GM19193 (cell line): ENCODE results near the gene RIMKLB.

ENCODE experiments used
- POLR2A ChIP-seq: IDR thresholded peaks from 4 replicates; pipeline ENCODE4 v1.6.1; 2011; ENCODE audit not compliant: insufficient read depth, insufficient read length; ENCODE audit errors: extremely low read depth

The RIMKLB gene

GRCh38 chr12:8709124-8709830, 11.5 kb downstream of the RIMKLB start:
- TF ChIP-seq POLR2A: no peak

- no peak for TF ChIP-seq POLR2A
Measured at GRCh38 chr12:8712572-8712971, 14.8 kb downstream of the RIMKLB start.

GRCh38 chr12:8722286-8722800, 24.6 kb downstream of the RIMKLB start:
- no peak for TF ChIP-seq POLR2A

DNA sequence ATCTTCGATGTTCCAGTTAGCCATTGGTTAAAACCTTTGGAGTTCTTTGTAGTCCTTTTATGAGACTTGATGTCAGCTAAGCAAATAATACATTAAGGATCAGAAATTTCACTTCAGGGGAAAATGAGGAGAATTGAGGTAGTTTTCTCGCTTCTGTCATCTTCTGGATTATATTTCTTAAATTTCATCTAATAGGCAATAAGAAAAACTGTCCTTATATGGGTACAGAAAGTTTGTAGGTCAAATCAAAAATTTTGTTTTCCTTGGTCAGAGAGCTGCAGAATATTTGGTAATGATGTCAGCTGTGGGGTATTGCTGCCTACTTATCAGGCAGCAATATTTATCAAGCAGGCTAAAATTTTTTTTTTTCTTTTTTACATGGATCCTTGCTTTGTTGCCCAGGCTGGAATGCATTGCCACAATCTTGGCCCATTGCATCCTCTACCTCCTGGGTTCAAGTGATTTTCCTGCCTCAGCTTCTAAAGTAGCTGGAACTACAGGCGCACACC, 37.1 kb downstream of the RIMKLB start:
- no peak for TF ChIP-seq POLR2A

GRCh38 chr12:8742501-8742900, 44.7 kb downstream of the RIMKLB start:
- no peak for TF ChIP-seq POLR2A

GRCh38 chr12:8746046-8746445, 48.3 kb downstream of the RIMKLB start:
- no peak for TF ChIP-seq POLR2A

- no peak for TF ChIP-seq POLR2A
Measured at GRCh38 chr12:8770499-8770898, 72.7 kb downstream of the RIMKLB start.

- TF ChIP-seq POLR2A: no peak
Measured at GRCh38 chr12:8771072-8771471, 73.3 kb downstream of the RIMKLB start.

DNA sequence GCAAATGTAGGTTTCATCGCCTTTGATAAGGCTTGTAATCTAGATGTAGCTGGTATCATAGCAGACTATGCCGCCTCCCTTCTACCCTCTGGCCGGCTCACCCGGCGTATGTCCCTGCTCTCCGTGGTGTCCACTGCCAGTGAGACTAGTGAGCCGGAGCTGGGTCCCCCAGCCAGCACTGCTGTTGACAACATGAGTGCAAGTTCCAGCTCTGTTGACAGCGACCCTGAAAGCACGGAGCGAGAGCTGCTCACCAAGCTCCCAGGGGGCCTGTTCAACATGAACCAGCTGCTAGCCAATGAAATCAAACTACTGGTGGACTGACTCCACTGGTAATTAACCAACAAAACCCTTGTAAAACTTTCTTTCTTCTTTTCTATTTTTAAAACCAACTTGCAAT, 75.7 kb downstream of the RIMKLB start:
- TF ChIP-seq POLR2A: no peak

DNA sequence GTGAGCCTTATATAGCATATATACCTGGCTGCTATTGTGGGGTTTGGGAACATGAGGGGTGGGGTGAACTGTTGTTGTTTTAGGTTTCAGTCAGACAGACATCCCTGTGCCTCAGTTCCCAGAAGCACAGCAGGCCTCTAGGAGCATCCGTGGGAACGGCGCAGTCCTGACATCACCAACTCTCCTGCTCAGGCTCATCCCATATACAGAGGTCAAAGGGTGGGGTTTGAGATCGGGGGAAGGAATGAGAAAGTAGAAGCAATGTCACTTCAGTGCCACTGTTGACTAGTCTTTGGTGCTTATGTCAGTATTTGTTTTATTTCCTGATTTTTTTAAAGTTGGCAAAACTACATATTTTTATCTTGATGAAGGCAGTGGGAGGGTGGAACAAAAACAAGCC, 81.5 kb downstream of the RIMKLB start:
- no peak for TF ChIP-seq POLR2A

GRCh38 chr12:8779862-8780261, 82.1 kb downstream of the RIMKLB start:
- no peak for TF ChIP-seq POLR2A

GRCh38 chr12:8780389-8780788, 82.6 kb downstream of the RIMKLB start:
- TF ChIP-seq POLR2A: no peak

DNA sequence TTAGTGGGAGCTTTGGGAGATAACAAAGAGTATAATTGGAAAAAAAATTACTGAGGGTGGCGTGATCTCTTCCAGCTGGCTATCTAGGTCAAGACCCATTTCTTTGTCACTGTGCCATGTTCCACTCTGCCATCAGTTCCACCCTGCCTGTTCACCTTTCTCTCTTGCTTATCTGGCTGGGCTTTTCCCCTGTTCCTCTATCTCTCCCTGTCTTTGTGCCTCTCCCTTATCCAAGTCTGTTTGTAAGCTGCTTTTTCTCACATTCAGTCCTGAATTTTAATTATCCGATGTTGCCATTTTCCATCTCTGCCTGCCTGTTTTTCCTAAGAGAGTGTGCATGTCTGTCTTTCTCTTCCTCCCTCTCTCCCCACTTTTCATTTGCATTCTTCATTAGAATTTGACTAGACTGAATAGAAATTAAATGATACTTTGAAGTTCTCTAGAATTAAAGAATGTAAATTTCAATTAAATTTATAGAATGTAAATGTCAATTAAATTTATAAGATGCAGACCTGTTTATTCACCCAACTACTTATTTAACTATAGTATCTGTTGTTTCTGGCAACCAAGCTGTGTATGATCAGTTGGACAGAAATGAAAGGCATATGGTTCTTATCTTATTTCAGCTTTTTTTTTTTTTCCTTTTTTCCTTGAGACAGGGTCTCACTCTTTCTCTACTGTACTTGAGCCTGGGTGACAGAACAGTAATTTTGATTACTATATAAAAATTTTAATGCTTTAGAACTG, 83.8 kb downstream of the RIMKLB start:
- TF ChIP-seq POLR2A: no peak

DNA sequence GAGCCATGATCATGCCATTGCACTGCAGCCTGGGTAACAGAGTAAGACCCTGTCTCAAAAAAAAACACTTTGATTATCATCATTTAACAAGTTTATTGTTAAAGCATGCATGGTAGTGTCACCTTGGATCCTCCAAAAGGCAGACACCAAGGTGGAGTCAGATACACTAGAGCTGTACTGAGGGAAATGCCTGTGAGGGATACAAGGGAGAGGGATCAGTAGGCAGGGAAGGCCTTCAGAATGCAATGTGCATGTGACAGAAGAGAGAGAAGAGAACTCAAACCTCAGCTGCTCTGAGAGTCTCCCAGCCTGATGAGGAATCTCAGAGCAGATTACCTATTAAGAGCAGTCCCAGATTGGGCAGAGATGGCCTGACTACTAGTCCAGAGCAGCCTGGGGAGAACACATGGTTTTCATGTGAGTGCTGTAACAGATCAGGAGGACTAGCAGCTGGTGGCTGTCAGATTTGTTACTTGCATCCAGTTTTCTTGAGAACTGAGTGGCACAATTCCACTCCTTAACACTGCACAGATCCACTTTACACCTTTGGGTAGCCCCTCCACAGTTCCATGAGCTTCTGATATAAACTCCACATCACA, 86.6 kb downstream of the RIMKLB start:
- no peak for TF ChIP-seq POLR2A

DNA sequence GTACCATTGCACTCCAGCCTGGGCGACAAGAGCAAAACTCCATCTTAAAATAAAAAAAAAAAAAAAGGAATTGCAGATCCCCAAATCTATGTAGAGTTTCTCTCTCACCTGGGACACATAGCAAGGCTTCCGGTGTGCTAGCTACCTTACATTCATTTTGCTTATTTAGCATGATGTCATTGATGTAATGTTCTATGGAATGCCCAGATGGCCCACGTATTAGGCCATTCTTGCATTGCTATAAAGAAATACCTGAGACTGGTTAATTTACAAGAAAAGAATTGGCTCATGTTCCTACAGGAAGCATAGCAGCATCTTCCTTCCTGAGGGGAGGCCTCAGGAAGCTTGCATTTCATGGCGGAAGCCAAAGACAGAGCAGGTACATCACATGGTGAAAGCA, 87.7 kb downstream of the RIMKLB start:
- TF ChIP-seq POLR2A: no peak
